Stimulated activated CD8-positive, alpha-beta memory T cell treated with anti-CD3 and anti-CD28 coated beads, Interleukin-2, amount 100 ng/mL, for 1 hour (primary cell): ENCODE measurements around the gene AMN1.
"Not testable (repeated sequence)": the region's sequence is repeated elsewhere in the genome, so short reads cannot be mapped to it uniquely, and the experiment has no call there.

Experiments
- DNase-seq, 2 donors: peaks; one replicate each; pipeline ENCODE4 v3.0.0-alpha.2; 2020; ENCODE audit warnings: low read depth in 2 of 2

AMN1 gene

DNA sequence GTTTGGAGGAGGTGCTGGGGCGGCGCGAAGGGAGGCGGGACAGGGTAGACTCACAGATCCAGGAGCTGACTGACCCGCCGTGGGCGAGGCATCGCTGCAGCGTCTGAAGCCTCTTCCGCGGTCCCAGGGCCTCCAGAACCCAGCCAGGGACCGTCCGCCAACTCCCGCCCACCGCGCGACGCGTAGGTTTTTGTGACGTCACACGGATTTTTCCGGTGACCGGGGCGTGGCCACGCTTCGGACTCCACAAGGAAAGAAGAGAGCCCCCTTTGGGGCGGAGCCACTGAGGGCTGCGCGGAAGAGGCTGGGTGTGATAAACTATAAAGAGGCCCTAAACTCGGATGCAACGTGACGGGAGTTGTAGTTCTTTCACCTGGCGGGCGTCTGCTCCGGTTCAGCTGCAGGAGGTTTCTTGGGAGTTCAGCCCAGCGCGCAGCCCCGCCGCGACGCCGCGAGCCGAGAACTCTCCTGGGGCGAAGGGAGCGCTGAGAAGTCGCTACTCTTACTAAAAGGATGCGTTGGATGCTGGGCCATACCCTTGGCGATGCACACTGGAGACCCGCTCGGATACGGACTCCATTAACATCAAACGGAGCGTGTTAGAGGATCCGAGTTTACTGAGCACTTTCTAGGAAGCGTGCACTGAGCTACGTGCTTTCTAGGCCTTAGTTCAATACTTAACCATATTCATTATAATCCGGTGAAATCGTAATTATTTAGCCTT, at the start of gene AMN1:
TSS of gene AMN1 (minus strand) at position 105 of the 724 bp plus-strand sequence. CDS start at position 92, 13 bp downstream.
- DNase-seq, result peak; percentile 97 to 99

DNA sequence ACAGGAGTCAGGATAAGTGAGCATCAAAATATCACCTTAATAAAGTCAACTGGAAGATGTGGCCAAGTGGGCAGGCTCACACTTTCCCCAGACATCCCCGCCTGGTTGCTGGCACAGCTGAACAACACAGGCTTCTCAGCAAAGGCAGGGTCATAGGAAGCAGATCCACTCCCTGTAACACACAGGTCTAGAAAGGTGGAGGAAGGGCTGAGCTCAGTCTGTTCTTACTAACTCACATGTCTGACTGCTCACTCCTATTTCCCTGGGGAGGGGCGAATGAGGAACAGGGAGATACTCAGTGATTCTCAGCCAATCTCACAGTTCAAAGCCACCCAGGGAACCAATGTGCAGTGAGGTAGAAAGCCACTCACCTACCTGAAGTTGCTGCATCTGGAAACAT, 45.0 kb upstream of the AMN1 start:
- DNase-seq, result no peak

DNA sequence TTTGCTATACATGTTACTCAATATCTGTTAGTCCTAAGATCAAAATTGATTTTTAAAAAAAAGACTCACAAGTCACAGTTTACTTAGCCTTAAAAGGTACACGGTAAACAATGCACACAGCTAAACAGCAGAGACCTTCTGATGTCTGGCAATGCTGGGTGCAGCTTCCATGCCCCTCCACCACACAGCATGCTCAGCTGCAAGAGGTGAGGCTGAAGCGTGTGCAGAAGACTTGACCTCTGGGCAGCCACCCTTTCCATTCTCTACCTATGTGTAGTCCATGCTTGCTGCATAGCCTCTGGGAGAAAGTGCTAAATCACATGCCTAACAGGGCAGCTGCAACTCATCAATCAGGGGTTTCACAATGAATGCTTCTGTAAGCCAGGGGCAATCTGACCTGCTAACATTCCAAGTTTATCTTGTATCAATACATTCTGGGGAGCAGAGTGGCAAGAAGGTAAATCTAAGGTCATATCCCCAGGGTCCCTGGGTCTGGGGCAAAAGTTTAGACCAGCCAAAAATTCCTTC, 44.5 kb upstream of the AMN1 start:
- no peak for DNase-seq

DNA sequence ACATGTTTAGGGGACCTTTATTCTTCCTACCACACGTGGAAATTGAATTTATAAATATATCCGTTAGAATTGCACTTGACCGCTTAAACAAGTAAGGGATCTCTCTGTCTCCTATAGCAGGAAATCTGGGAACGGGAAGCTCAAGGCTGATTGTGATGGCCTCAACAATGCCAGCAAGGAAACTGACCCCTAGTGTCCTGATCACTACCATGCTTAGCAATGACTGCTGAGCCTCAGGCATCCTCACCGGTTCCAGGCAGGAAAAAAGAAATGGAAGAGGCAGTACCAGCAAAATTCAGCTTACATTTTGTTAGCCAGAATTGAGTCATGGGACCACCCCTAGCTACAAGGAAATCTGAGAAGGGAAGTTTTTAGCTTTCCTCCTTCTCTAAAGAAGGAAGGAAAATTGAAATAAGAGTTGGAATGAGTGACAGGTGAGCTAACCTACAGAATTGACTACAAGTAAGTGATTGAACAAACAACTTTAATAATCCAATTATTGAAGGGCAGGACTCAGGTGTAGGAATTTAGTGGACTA, 43.9 kb upstream of the AMN1 start:
- no peak for DNase-seq

DNA sequence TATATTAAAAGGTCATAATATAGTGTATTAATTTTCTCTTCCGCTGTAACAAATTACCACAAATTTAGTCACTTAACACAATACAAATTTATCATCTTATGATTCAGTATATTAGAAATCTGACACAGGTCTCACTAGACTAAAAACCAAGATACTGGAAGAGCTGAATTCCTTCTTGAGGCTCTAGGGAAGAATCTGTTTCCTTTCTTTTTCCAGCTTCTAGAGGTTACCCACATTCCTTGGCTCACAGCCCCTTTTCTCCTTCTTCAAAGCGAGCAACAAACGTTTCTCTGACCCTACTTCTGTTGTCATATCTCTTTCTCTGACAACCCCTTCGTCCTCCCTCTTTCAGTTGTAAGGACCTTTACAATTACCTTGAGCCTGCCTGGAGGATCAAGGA, 43.4 kb upstream of the AMN1 start:
- no peak for DNase-seq

DNA sequence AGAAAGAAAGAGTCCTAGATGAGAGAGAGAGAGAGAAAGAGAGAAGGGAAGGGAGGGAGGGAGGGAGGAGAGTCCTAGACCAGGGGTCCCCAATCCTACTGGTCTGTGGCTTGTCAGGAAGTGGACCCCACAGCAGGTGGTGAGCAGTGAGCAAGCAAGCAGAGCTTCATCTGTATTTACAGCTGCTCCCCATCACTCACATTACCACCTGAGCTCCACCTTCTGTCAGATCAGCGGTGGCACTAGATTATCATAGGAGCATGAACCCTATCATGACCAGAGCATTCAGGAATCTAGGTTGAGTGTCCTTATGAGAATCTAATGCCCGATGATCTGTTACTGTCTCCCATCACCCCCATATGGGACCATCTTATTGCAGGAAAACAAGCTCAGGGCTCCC, 39.2 kb upstream of the AMN1 start:
- DNase-seq, result no peak

DNA sequence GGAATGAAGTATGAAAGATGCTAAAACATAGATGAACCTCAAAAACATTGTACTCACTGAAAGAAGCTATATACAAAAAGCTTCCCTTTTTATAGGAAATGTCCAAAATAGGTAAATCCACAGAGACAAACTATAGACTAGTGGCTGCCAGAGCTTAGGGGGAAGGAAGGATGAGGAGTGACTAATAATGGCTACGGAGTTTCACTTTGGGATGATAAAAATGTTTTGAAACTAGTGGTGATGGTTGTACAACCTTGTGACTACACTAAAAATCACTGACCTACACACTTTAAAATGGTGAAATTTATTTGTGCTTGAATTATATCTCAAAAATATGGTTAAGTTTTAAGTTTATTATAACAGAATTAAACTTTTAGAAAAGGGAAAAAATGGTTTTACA, 37.1 kb upstream of the AMN1 start:
- DNase-seq, result no peak

DNA sequence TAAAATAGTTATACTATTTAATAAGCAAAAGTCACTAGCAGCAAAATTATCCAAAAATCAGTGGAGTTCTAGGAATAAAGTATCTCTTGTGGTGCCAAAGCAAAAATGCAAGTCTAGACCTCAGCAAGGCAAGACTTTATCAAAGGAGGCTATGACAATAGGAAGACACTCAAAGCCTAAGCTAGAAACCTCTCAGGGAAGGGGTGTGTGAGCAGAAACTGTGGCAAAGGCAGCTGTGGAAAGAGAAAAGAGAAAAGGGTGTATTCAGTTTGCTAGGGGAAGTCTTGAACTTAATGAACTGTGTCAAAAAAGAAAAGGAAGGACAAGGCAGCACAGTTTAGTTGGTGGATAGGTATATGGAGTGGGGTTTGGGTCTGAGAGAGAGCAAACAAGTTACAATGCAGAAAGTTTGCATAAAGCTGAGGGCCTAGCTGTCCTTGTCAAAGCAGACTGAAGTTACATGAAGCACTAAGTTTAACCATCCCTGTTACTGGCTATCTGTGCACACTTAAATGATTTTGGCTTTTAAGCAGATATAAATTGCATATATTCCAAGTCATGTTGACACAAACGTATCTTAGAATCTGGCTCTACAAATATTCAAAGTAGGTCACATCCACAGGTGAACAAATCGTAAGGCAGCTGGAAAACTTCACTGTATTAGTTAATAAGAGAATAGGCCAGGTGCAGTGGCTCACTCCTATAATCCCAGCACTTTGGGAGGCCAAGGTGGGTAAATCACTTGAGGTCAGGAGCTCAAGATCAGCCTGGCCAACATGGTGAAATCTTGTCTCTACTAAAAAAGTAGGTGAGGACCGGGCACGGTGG, 31.0 kb upstream of the AMN1 start:
- DNase-seq, result no peak

DNA sequence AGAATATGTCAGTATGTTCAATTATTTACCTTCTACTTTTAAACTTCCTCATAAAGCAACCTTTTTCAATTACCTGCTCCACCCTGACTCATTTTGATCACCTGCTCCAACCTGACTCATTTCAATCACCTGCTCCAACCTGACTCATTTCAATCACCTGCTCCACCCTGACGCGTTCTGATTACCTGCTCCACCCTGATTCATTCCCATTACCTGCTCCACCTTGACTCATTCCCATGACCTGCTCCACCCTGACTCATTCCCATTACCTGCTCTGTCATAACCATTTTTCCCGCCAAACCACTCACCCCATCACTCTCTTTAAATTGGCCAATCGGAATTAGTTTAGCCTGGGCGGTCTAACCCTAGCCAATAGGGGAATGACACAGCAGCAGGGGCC, 29.5 kb upstream of the AMN1 start:
- DNase-seq, result not testable (repeated sequence)

DNA sequence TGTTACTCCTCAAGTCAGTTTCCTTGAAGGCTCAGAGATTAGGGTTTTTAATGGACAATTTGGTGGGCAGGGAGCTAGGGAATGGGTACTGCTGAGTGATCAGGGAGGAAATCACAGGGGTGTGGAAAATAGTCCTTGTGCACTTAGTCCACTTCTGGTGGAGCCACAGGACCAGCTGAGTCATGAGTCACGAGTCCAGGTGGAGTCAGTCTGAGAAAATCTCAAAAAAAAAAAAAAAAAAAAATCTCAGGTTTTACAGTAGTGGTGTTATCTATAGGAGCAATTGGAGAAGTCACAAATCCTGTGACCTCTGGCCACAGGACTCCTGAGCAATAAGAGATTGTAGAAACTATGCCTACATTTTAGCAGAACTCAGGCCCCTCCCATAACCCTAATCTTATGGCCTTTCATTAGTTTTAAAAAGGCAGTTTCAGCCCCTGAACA, 28.2 kb upstream of the AMN1 start:
- DNase-seq, result no peak

DNA sequence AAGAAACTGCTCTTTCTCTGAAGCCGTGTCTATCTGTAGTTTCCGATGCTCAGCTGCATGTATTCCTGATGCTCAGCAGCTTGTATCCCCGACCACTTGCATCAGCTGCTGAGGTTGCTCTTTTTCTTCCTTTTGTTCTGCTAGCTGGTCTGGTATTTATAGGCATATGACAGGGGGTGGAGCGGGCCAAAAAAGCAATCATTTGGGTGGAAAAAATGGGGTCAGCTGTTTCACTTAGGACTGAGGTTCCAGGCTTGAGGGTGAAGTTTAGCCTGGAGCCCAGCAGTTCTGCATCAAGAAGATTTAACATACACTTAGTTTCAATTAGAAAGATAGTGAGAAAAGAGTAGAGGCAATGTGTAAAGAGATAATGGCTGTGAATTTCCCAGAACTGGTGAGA, 23.6 kb upstream of the AMN1 start:
- no peak for DNase-seq

DNA sequence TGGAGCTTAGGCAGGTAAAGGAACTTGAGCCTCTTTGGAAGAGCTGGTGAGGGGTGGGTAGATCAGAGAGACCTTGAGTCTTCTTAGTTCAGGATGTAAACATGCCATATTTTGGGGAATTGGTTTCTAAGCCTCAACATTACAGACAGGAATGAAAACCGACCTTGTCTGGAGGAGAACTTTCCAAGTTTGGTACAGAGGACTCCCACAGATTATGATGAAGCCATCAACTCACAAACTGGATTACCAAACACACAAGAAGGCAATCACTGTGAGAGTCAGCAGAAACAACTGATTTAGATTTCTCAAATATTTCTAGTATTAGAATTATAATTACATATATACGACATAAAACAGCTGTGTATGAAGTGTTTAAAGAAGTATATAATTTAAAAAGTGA, 22.3 kb upstream of the AMN1 start:
- DNase-seq, result no peak

DNA sequence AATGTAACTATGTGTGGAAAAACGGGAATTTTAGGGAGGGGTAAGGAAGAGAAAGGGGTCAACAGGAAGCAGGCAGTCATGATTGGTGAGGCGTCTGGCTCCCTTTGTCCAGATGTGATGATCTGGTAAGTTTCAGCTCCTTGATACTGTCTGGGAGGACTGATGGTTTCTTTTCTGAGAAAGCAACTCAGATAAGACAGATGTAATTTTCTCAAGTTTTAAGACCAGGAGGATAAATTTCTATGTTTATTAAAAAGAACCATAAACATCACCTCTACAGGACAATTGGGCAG, 21.9 kb upstream of the AMN1 start:
- no peak for DNase-seq

DNA sequence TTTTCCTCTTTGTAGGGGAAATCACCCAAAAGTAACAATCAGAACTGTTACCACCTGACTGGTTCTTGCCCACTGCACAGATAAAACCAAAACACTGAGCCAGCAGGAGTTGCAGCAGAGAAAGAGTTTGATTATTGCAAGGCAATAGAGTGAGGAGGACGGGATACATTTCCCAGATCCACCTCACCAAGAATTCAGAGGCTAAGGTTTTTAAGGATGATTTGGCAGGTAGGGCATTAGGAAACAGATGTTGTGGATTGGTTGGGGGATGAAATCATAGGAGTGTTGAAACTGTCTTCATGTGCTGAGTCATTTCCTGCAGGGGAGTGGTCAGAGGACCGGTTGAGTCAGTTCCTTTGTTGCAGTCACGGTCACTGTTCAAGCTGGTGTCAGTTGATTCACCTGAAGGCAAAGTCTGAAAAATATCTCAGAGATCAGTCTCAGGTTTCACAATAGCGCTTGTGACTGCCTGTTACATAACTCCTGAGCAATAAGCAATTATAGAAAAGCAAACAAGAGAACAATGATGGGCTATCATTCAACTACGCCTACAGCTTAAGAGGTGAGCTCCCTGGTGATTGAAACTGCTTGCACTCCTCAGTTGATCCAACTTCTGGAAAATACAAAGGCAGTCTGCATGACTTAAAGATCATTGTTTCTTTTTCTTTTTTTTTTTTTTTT, 20.3 kb upstream of the AMN1 start:
- DNase-seq, result peak; percentile 33 to 37

DNA sequence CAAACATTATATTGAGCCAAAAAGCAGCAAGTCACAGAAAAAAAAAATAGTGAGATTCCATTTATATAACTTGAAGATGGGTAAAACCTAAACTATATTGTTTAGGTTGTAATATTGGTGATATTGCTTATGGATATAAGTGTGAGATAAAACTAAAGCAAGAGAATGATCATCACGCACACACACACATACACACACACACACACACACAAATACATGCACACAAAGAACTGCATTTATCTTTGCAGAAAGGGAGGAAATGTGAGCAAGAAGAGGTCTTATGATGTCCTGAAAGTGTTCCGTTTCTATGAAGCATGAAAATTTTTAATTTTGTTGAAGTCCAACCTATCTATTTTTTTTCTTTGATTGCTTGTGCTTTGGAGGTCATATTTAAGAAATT, 16.4 kb upstream of the AMN1 start:
- DNase-seq, result no peak

DNA sequence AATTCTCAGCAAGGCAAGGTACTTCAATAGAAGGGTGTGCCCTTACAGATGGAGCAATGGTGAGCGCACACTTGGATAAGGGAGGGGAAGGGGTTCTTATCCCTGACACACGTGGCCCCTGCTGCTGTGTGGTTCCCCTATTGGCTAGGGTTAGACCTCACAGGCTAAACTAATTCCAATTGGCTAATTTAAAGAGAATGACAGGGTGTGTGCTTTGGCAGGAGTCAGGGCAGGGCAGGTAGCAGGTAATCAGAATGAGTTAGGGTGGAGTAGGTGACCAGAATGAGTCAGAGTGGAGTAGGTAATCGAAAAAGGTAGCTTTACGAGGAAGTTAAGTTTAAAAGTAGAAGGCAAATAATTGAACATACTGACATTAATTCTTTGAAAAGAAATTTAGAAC, 15.5 kb upstream of the AMN1 start:
- not testable (repeated sequence) for DNase-seq

DNA sequence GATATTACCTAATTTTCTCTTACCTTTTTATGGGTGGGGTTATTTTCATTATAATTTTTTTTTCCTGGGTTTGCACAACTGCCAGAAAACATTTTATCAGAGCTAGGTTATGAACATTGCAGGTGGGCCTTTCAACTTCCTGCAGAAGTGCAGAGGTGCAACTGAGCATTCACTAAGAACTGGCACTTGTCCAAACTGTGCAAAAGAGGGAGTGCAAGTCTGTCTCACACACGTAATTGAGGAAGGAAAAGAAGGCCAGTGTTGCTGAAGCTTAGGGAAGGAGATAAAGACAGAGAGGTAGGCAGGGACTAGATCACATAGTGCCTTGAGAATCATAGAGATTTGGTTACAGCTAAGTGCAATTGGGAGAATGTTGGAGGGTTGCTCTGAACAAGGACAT, 14.1 kb upstream of the AMN1 start:
- DNase-seq, result no peak

DNA sequence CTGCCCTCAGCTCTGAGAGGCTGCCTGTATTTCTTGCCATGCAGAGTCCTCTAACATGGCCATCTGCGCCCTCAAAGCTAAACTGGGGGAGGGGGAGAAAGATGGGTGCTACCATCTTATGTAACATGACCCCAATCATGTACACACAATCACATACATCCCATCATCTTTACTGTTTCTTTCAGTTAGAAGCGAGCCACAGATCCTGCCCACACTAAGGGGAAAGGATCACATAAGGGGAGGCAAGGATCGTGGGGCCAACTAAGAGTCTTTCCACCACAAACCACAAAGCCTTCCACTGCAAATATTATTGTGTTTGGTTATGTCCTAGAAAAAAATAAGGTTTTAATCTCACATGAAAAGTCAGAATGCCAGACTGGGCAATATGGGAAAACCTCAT, 11.8 kb upstream of the AMN1 start:
- no peak for DNase-seq

DNA sequence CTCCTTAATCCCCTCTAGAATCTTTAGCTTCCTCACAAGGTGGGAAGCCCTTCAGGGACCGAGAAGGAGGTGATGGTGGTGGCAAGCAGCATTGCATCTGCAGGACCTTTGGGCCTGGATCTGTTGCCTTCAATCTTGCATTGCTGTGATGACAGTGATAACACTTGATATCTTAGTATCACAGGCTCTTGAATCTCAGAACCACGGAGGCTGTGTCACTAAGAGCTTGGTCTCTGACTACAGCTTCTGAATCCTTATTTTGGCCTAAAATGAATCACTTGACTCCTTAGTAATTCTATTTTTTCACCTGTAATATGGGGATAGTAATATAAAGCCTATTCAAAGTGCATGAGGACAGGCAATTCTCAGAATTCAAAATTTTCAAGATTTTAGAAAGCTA, 8.9 kb upstream of the AMN1 start:
- DNase-seq, result no peak

DNA sequence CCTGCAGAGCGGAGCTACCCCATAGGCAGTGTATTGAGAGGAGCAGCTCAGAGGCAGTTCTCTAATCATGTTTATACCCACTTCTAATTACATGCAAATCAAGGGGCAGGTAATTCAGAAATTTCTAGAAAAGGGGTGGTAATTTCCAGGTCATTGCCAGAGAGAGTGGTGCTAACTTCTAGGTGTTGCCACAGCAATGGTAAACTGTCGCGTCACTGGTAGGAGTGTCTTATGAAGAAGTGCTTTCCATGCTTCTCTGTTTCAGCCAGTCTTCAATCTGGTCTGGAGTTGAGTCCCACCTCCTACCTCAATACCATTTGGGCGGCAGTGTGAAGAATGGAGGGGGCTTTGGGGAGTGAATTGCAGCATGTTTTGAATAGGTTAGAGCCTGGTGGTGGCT, 8.5 kb upstream of the AMN1 start:
- DNase-seq, result no peak

DNA sequence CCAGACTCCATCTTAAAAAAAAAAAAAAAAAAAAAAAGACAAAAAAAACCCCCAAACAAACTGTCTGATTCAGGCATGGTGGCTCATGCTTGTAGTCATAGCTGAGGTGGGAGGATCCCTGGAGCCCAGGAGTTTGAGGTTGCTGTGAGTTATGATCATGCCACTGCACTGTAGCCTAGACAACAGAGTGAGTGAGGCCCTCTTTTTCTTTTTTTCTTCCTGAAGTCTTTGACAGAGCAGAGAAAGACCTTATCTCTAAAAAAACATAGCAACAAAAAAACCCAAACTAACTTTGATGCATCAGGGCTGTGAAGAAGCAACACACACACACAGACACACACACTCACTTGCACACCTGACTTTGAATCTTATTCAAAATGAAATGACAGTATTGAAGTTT, 7.7 kb upstream of the AMN1 start:
- peak in 1 of 2 donors; percentile 43 for DNase-seq
